B cell (primary cell): ENCODE data around the gene NDUFS6. TPM values are rescaled to one million over a fixed set of nuclear protein-coding genes. Genes with fewer than 3 reads are reported as not detected.

Experiments used
- ATAC-seq: fragments of 200-7000 bp; cut with Tn5 transposase; one replicate; pipeline ENCODE4 v1.10.0; 2021; ENCODE audit warnings: low read depth, mild to moderate bottlenecking, moderate number of reproducible peaks, moderate library complexity
- CTCF ChIA-PET: fragments of 350-600 bp; sonication (Branson Sonifier 250); formaldehyde crosslinking; loops from one replicate; lab custom pipeline; 2021; ENCODE audit warnings: antibody characterized with exemption, inconsistent platforms; lab: Charles Lee
- POLR2A ChIA-PET: fragments of 350-600 bp; sonication (Branson Sonifier 250); formaldehyde crosslinking; loops from one replicate; lab custom pipeline; 2021; ENCODE audit warnings: antibody characterized with exemption; lab: Charles Lee
- DNase-seq: peaks from one replicate; pipeline ENCODE4 v3.0.0; 2013
- H2AFZ ChIP-seq: 2 replicates; pipeline ENCODE4 v1.6.1; 2012; ENCODE audit warnings: mild to moderate bottlenecking, low read depth, low read length; ENCODE audit not compliant: insufficient read depth, poor library complexity, severe bottlenecking
- H3K27ac ChIP-seq, 2 donors: 1 replicate in 1 of 2; 2 replicates in 1 of 2; pipeline ENCODE4 v1.5.1; 2012 to 2013; ENCODE audit warnings: low read length in 2 of 2, mild to moderate bottlenecking in 2 of 2, moderate library complexity in 1 of 2
- H3K27me3 ChIP-seq, 4 experiments: fragments of 200-600 bp in 1 of 4; sonication (generic) in 1 of 4; replicated peaks in 1 of 4; 1 replicate in 2 of 4; 2 replicates in 2 of 4; pipeline versions ENCODE4 v1.6.1 to v1.7.0; 2013 to 2016; ENCODE audit warnings: low read length in 3 of 4, mild to moderate bottlenecking in 2 of 4, mixed read lengths in 1 of 4, moderate library complexity in 1 of 4; ENCODE audit not compliant: insufficient read depth in 4 of 4, control insufficient read depth in 3 of 4; ENCODE audit errors: control extremely low read depth in 1 of 4
- H3K36me3 ChIP-seq, 2 experiments: replicated peaks in 1 of 2; 1 replicate in 1 of 2; 2 replicates in 1 of 2; pipeline versions ENCODE4 v1.6.1 to v1.7.1; 2013; ENCODE audit warnings: low read length in 1 of 2; ENCODE audit not compliant: insufficient read depth in 2 of 2, control insufficient read depth in 1 of 2; ENCODE audit errors: control extremely low read depth in 1 of 2, extremely low read depth in 1 of 2
- H3K4me1 ChIP-seq, 2 donors: fragments of 200-600 bp in 1 of 2; sonication (generic) in 1 of 2; 1 replicate in 1 of 2; 2 replicates in 1 of 2; pipeline versions ENCODE4 v1.5.1 to v1.6.1; 2013 to 2017; ENCODE audit warnings: low read length in 2 of 2; ENCODE audit not compliant: control insufficient read depth in 2 of 2, insufficient read depth in 2 of 2
- H3K4me2 ChIP-seq: replicated peaks from 2 replicates; pipeline ENCODE3; 2012; ENCODE audit warnings: mild to moderate bottlenecking, low read depth, low read length; ENCODE audit not compliant: poor library complexity, severe bottlenecking
- H3K4me3 ChIP-seq, 5 experiments: fragments of 200-600 bp in 1 of 5; sonication (generic) in 1 of 5; 1 replicate in 3 of 5; 2 replicates in 2 of 5; pipeline versions ENCODE4 v1.5.1 to v1.7.0; 2011 to 2016; ENCODE audit warnings: low read length in 4 of 5, mild to moderate bottlenecking in 4 of 5, low read depth in 2 of 5, control low read depth in 1 of 5, moderate library complexity in 1 of 5; ENCODE audit not compliant: insufficient read depth in 1 of 5; ENCODE audit errors: control extremely low read depth in 1 of 5, extremely low read depth in 1 of 5
- H3K79me2 ChIP-seq: fragments of 200-600 bp; sonication (generic); one replicate; pipeline ENCODE4 v1.6.0; 2016; ENCODE audit warnings: low read length; ENCODE audit not compliant: control insufficient read depth, insufficient read depth
- H3K9ac ChIP-seq: fragments of 200-600 bp; sonication (generic); 2 replicates; pipeline ENCODE4 v1.6.1; 2017; ENCODE audit warnings: mild to moderate bottlenecking, low read length, moderate library complexity
- H3K9me3 ChIP-seq, 3 donors: one replicate each; pipeline versions ENCODE4 v1.6.1 to v1.7.1; 2013; ENCODE audit warnings: low read length in 2 of 3; ENCODE audit not compliant: control insufficient read depth in 2 of 3, insufficient read depth in 1 of 3; ENCODE audit errors: control extremely low read depth in 1 of 3
- H4K20me1 ChIP-seq: 2 replicates; pipeline ENCODE4 v1.6.0; 2012; ENCODE audit warnings: mild to moderate bottlenecking, low read length; ENCODE audit not compliant: insufficient read depth, control insufficient read depth, poor library complexity, severe bottlenecking
- H3K27ac Mint-ChIP-seq: one replicate; pipeline ENCODE4 v1.8.0; 2021; ENCODE audit warnings: mixed read lengths
- H3K27me3 Mint-ChIP-seq: one replicate; pipeline ENCODE4 v1.8.0; 2021; ENCODE audit warnings: mixed read lengths
- H3K4me1 Mint-ChIP-seq: one replicate; pipeline ENCODE4 v1.8.0; 2021; ENCODE audit warnings: mixed read lengths
- H3K4me3 Mint-ChIP-seq: one replicate; pipeline ENCODE4 v1.8.0; 2021; ENCODE audit warnings: mixed read lengths
- H3K9me3 Mint-ChIP-seq: one replicate; pipeline ENCODE4 v1.8.0; 2022; ENCODE audit warnings: mixed read lengths; ENCODE audit not compliant: insufficient read depth
- CTCF ChIP-seq: fragments of 200-600 bp; IDR thresholded peaks from one replicate; pipeline ENCODE4 v1.8.0; 2022; ENCODE audit warnings: antibody characterized with exemption, mild to moderate bottlenecking
- EZH2 ChIP-seq: IDR thresholded peaks from 2 replicates; pipeline ENCODE4 v1.6.1; 2012; ENCODE audit warnings: borderline replicate concordance, low read depth, mild to moderate bottlenecking, moderate library complexity, low read length; ENCODE audit not compliant: insufficient read depth, poor library complexity, severe bottlenecking
- WGBS: methylation state at CpG from one replicate; pipeline ENCODE4 v1.1.5; 2013; ENCODE audit warnings: missing lambda C conversion rate; ENCODE audit not compliant: insufficient coverage; 5-methylcytosine and 5-hydroxymethylcytosine counted together
- intact Hi-C: fragments of 100-400 bp; cut with micrococcal nuclease; formaldehyde crosslinking; loops from one replicate; pipeline ENCODE4 v1.10.0; 2022
- polyA plus RNA-seq: library from polyadenylated mRNA; depleted of rRNA; stranded (reverse); fragments of >200 nt; gene quantifications from 2 replicates; pipeline ENCODE4 v1.2.3, GENCODE V29; 2012
- total RNA-seq, 2 donors: library from RNA; stranded (reverse); fragments of 120-200 nt in 1 of 2; gene quantifications; 1 replicate in 1 of 2; 2 replicates in 1 of 2; pipeline versions ENCODE4 v1.2.3 to v1.2.4, GENCODE V29; 2013 to 2022

The NDUFS6 gene
- total and polyA plus RNA-seq, 2 donors (not counting 1 experiment from before 2014, with no cell fraction given) = 16.9 to 18.0 TPM

DNA sequence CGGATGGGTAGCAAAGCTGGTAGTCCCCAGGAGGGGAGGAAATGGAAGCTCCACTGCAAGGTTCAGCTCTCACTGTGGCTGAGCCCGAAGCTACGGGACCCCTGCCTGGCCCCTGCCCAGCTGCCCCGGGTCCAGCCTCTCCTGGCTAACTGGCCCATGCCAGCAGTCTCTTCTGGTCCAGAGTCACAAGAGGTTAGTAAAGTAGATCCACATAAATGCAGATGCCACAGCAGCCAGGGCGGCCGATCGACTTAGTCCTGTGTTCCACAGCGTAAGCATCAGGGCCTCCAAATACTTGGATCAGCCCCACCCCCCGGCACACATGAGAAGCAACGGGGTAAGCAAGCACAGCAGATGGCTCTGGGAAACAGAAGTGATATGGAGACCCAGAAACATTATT, 43.7 kb upstream of the NDUFS6 start:
- ChIA-PET CTCF (interaction anchor here (0.7 kb wide), 1 partner anchor 26 kb away, joined by 3 read pairs; no protein-coding TSS in a partner anchor), POLR2A (no interaction called here)
- Histone ChIP-seq H3K4me3 (no peak overlapping the region), H3K4me2 (no peak overlapping the region), H3K27ac (no peak overlapping the region), H3K9ac (no peak overlapping the region), H4K20me1 (no peaks in the 10 kb centered on the region), H3K9me3 (peaks cover 0 to 12% (median 0%) of the 10 kb centered on the region in 3 donors), H2AFZ (no peak overlapping the region), H3K27me3 (no peaks in the 10 kb centered on the region), H3K79me2 (no peaks in the 10 kb centered on the region), H3K4me1 (no peaks in the 10 kb centered on the region), H3K36me3 (no peaks in the 10 kb centered on the region)
- DNase-seq = no peak
- H3K27me3 Mint-ChIP-seq = peaks cover 8% of the 10 kb centered on the region
- intact Hi-C loops = no loop called here
- H3K27ac Mint-ChIP-seq = no peak overlapping the region
- peaks cover 8% of the 10 kb centered on the region for H3K9me3 Mint-ChIP-seq
- no peak for TF ChIP-seq CTCF
- TF ChIP-seq EZH2 = no peak
- no peak overlapping the region for H3K4me3 Mint-ChIP-seq
- ATAC-seq = no peak
- 88% methylated on average over 7 of the region's 10 CpGs for whole genome bisulfite sequencing
- no peaks in the 10 kb centered on the region for H3K4me1 Mint-ChIP-seq

- Mint-ChIP-seq H3K4me3 (no peak overlapping the region), H3K27ac (no peak overlapping the region), H3K9me3 (peaks cover 8% of the 10 kb centered on the region), H3K27me3 (peaks cover 14% of the 10 kb centered on the region), H3K4me1 (no peaks in the 10 kb centered on the region)
- Histone ChIP-seq H3K27me3 (peaks cover 0 to 7% (median 0%) of the 10 kb centered on the region in 4 experiments), H3K79me2 (no peaks in the 10 kb centered on the region), H4K20me1 (no peaks in the 10 kb centered on the region), H3K4me1 (no peaks in the 10 kb centered on the region), H3K9ac (no peak overlapping the region), H3K36me3 (no peaks in the 10 kb centered on the region), H3K27ac (no peak overlapping the region), H3K4me2 (no peak overlapping the region), H3K4me3 (no peak overlapping the region), H2AFZ (no peak overlapping the region), H3K9me3 (peaks cover 0 to 12% (median 0%) of the 10 kb centered on the region in 3 donors)
- TF ChIP-seq CTCF (no peak), EZH2 (no peak)
- ATAC-seq (no peak), DNase-seq (no peak)
- ChIA-PET CTCF (no interaction called here), POLR2A (no interaction called here)
- WGBS = 94% methylated on average over 2 of the region's 3 CpGs
- intact Hi-C loops = no loop called here
Measured at GRCh38 chr5:1758574-1758973, 42.6 kb upstream of the NDUFS6 start.
